HAP-1 (cell line): ENCODE measurements around the gene DCTN2.

Experiments
- DNase-seq, 2 experiments: peaks; one replicate each; pipeline ENCODE4 v3.0.0-alpha.2; 2016 to 2020; ENCODE audit warnings: low spot score in 2 of 2
- H3K27me3 ChIP-seq: fragments of 250-450 bp; sonication (Bioruptor Pico); 2 replicates; pipeline ENCODE4 v1.5.1; 2020; ENCODE audit warnings: low read depth, mild to moderate bottlenecking, moderate library complexity
- H3K36me3 ChIP-seq: fragments of 250-450 bp; sonication (Bioruptor Pico); replicated peaks from 2 replicates; pipeline ENCODE4 v1.5.1; 2020; ENCODE audit warnings: mild to moderate bottlenecking
- H3K4me1 ChIP-seq: fragments of 250-450 bp; sonication (Bioruptor Pico); 2 replicates; pipeline ENCODE4 v1.5.1; 2020; ENCODE audit warnings: mild to moderate bottlenecking
- H3K4me3 ChIP-seq: fragments of 250-450 bp; sonication (Bioruptor Pico); 2 replicates; pipeline ENCODE4 v1.5.1; 2020; ENCODE audit warnings: mild to moderate bottlenecking, moderate library complexity
- H3K9me3 ChIP-seq: fragments of 250-450 bp; sonication (Bioruptor Pico); 2 replicates; pipeline ENCODE4 v1.5.1; 2020; ENCODE audit warnings: mild to moderate bottlenecking, moderate library complexity
- in situ Hi-C: fragments of 300-500 bp; cut with MboI; formaldehyde crosslinking; loops from 3 replicates; pipeline ENCODE4 v1.14.3; 2020; ENCODE audit warnings: low sequenced_read_pairs, inconsistent platforms, mixed read lengths

Gene DCTN2

GRCh38 chr12:57485695-57486094 lies 61.3 kb downstream of the DCTN2 start:
- no peak overlapping the region for H3K4me3 ChIP-seq
- peaks cover 19% of the 10 kb centered on the region for H3K36me3 ChIP-seq
- peaks cover 8% of the 10 kb centered on the region for H3K27me3 ChIP-seq
- no peaks in the 10 kb centered on the region for H3K9me3 ChIP-seq
- no peak for DNase-seq
- in situ Hi-C loops, result no loop called here
- no peaks in the 10 kb centered on the region for H3K4me1 ChIP-seq

- in situ Hi-C loops, result no loop called here
- 0 out of 2 replicates have a peak, but pooled peaks cover 2% of the 10 kb centered on the region for H3K36me3 ChIP-seq
- peaks cover 26% of the 10 kb centered on the region for H3K27me3 ChIP-seq
- no peak overlapping the region for H3K4me3 ChIP-seq
- DNase-seq, result no peak
- H3K9me3 ChIP-seq, result no peaks in the 10 kb centered on the region
- no peaks in the 10 kb centered on the region for H3K4me1 ChIP-seq
Observed at GRCh38 chr12:57483466-57483865, 63.5 kb downstream of the DCTN2 start.

- no peaks in the 10 kb centered on the region for H3K4me1 ChIP-seq
- H3K27me3 ChIP-seq, result peaks cover 44% of the 10 kb centered on the region
- no peak overlapping the region for H3K4me3 ChIP-seq
- H3K36me3 ChIP-seq, result no peaks in the 10 kb centered on the region
- H3K9me3 ChIP-seq, result no peaks in the 10 kb centered on the region
- in situ Hi-C loops, result no loop called here
- DNase-seq, result no peak
Observed at GRCh38 chr12:57481671-57482070, 65.3 kb downstream of the DCTN2 start.
